A673 (cell line): ENCODE results near the gene PXDN. TPM values are rescaled to one million over a fixed set of nuclear protein-coding genes. Genes with fewer than 3 reads are reported as not detected.

ENCODE experiments used
- BruUV-seq: library from RNA; stranded (reverse); fragments of 400-500 nt; replicated peaks from 2 replicates; lab custom pipeline; 2021; lab: Mats Ljungman, UMichigan
- CTCF ChIA-PET: fragments of 300-600 bp; sonication (Branson Sonifier 250); formaldehyde crosslinking; loops from one replicate; lab custom pipeline; 2022; ENCODE audit warnings: antibody characterized with exemption; lab: Charles Lee
- POLR2A ChIA-PET: fragments of 300-600 bp; sonication (Branson Sonifier 250); formaldehyde crosslinking; loops from one replicate; lab custom pipeline; 2022; ENCODE audit warnings: antibody characterized with exemption; ENCODE audit not compliant: low non-redundant PET; lab: Charles Lee
- DNase-seq: peaks from one replicate; pipeline ENCODE4 v3.0.0-alpha.2; 2015; ENCODE audit warnings: low spot score
- H3K27ac ChIP-seq: fragments of 200-600 bp; sonication (generic); 2 replicates; pipeline ENCODE4 v1.5.1; 2016; ENCODE audit warnings: mixed run types, low read depth, mild to moderate bottlenecking, mixed read lengths, antibody characterized with exemption, low read length; ENCODE audit not compliant: poor library complexity, severe bottlenecking
- H3K27me3 ChIP-seq: fragments of 200-600 bp; sonication (generic); replicated peaks from 2 replicates; pipeline ENCODE4 v1.6.1; 2017; ENCODE audit warnings: mixed run types, low read depth, mild to moderate bottlenecking, mixed read lengths, antibody characterized with exemption, low read length; ENCODE audit not compliant: insufficient read depth, poor library complexity
- H3K36me3 ChIP-seq: fragments of 200-600 bp; sonication (generic); 2 replicates; pipeline ENCODE4 v1.6.1; 2016; ENCODE audit warnings: mixed run types, mild to moderate bottlenecking, mixed read lengths, antibody characterized with exemption, low read length; ENCODE audit not compliant: insufficient read depth, poor library complexity, severe bottlenecking
- H3K4me1 ChIP-seq: fragments of 200-600 bp; sonication (generic); 2 replicates; pipeline ENCODE4 v1.6.1; 2017; ENCODE audit warnings: mixed run types, mild to moderate bottlenecking, mixed read lengths, antibody characterized with exemption, low read length; ENCODE audit not compliant: insufficient read depth, poor library complexity, severe bottlenecking
- H3K4me3 ChIP-seq: fragments of 200-600 bp; sonication (generic); 2 replicates; pipeline ENCODE4 v1.5.1; 2016; ENCODE audit warnings: low read depth, mixed run types, mild to moderate bottlenecking, mixed read lengths, low read length; ENCODE audit not compliant: poor library complexity, severe bottlenecking
- H3K9me3 ChIP-seq: fragments of 200-600 bp; sonication (generic); 2 replicates; pipeline ENCODE4 v1.6.1; 2016; ENCODE audit warnings: mixed run types, low read depth, mild to moderate bottlenecking, mixed read lengths, antibody characterized with exemption, low read length; ENCODE audit not compliant: poor library complexity, severe bottlenecking
- EZH2 ChIP-seq: fragments of 200-600 bp; sonication (generic); IDR thresholded peaks from 2 replicates; pipeline ENCODE4 v1.6.1; 2017; ENCODE audit warnings: borderline replicate concordance, low read depth, mild to moderate bottlenecking, mixed read lengths, antibody characterized with exemption, low read length; ENCODE audit not compliant: poor library complexity, severe bottlenecking
- intact Hi-C: fragments of 100-400 bp; cut with micrococcal nuclease; formaldehyde crosslinking; loops from one replicate; pipeline ENCODE4 v1.10.0; 2022; ENCODE audit not compliant: unreplicated experiment
- total RNA-seq: library from RNA; stranded (reverse); gene quantifications from 2 replicates; pipeline ENCODE4 v1.2.3, GENCODE V29; 2021
- TF ChIP-seq, protein P1 (sequence below): fragments of 300-800, 200-600 bp; sonication (generic); conservative IDR thresholded peaks from 2 replicates; pipeline ENCODE4 v1.5.1; 2017; ENCODE audit warnings: low read depth, mild to moderate bottlenecking, antibody characterized with exemption, low read length, moderate library complexity, mixed read lengths

PXDN gene
- total RNA-seq, 1 experiment from 2014 or later, result 162 TPM

DNA sequence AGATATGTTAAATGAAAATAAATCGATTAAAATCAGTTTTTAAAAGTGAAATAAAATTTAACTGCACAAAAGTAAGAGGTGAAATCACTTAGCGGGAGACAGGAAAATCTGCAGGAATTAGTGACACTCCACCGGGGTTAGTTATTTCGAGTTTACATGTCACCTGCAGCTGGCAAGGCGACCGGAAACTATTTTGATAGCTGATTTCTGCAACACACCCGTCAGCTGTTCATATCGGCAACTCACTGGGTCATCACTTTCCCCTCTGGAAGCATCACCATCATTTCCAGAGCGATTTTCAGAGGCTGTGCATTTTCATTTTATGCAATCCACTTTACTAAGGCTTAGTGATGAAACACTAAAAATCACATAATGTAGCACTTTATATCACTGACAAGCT lies 52.9 kb downstream of the PXDN start:
- Histone ChIP-seq H3K4me3 (no peak overlapping the region), H3K9me3 (no peaks in the 10 kb centered on the region), H3K4me1 (no peaks in the 10 kb centered on the region), H3K36me3 (peaks cover 58% of the 10 kb centered on the region), H3K27me3 (no peaks in the 10 kb centered on the region), H3K27ac (no peak overlapping the region)
- ChIA-PET POLR2A (no interaction called here), CTCF (no interaction called here)
- intact Hi-C loops, result no loop called here
- BruUV-seq, result no TSS peak
- TF ChIP-seq, protein P1, sequence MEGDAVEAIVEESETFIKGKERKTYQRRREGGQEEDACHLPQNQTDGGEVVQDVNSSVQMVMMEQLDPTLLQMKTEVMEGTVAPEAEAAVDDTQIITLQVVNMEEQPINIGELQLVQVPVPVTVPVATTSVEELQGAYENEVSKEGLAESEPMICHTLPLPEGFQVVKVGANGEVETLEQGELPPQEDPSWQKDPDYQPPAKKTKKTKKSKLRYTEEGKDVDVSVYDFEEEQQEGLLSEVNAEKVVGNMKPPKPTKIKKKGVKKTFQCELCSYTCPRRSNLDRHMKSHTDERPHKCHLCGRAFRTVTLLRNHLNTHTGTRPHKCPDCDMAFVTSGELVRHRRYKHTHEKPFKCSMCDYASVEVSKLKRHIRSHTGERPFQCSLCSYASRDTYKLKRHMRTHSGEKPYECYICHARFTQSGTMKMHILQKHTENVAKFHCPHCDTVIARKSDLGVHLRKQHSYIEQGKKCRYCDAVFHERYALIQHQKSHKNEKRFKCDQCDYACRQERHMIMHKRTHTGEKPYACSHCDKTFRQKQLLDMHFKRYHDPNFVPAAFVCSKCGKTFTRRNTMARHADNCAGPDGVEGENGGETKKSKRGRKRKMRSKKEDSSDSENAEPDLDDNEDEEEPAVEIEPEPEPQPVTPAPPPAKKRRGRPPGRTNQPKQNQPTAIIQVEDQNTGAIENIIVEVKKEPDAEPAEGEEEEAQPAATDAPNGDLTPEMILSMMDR, result no peak
- no peak for TF ChIP-seq EZH2
- no peak for DNase-seq

DNA sequence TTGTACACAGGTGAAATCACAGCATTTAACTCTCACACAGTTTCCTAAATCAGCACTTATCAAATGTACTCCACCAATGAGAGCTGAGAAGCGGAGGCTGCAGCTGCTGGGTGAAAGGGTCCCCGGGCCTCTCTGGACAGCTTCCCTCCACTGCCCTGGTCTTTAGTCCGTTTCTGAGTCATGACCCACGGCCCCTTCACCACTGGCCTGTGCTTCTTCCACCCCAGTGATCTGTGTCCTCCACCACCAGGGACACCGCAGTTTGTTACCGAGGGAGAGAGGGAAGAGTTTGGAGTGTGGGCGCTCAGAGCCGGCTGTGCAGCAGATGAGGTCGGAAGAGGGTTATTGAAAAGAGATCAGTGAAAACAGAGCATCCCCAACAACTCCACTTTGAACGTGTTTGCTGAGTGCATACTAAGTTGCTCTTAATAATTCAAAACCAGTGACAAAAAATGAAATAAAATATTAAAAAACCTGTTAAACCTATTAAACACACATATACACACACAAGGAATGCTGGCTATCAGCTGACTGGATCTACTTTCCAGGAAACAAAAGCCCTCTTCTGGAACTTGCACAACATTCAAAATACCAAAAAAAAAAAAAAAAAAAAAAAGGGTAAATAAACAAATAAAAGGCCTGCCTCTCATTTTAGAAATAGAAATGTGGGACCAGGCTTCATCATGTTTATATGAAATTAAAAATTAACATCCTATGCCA lies 54.1 kb downstream of the PXDN start:
- POLR2A ChIA-PET, result no interaction called here
- Histone ChIP-seq H3K36me3 (peaks cover 61% of the 10 kb centered on the region), H3K9me3 (no peaks in the 10 kb centered on the region), H3K27ac (no peak overlapping the region), H3K27me3 (no peaks in the 10 kb centered on the region), H3K4me1 (no peaks in the 10 kb centered on the region), H3K4me3 (no peak overlapping the region)
- TSS peak; percentile 27 for BruUV-seq
- TF ChIP-seq, protein P1, result no peak
- no peak for TF ChIP-seq EZH2
- DNase-seq, result no peak
- CTCF ChIA-PET, result no interaction called here
- intact Hi-C loops, result no loop called here

DNA sequence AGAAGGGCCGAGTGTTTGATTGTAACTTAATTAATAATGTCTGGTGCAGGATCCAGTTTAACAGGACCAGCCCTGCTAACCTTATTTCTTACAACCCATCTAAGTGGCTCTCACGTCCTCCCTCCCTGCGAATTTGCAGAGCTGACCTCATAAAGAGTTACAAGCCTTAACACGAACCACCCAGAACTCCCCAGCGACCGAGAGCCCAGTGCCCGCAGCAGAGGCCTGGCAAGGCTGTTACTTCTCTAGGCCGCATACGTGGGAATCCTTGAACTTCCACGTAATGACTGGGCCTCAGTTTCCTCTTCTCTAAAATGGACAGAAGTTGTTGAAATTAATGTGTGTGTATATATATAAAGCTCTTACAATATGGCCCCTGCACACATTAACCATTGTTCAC lies 55.5 kb downstream of the PXDN start:
- CTCF ChIA-PET, result no interaction called here
- H3K4me1 ChIP-seq, result peaks cover 6% of the 10 kb centered on the region
- H3K27ac ChIP-seq, result no peak overlapping the region
- H3K36me3 ChIP-seq, result peaks cover 70% of the 10 kb centered on the region
- no peaks in the 10 kb centered on the region for H3K9me3 ChIP-seq
- intact Hi-C loops, result no loop called here
- no peaks in the 10 kb centered on the region for H3K27me3 ChIP-seq
- BruUV-seq, result no TSS peak
- TF ChIP-seq, protein P1, result no peak
- TF ChIP-seq EZH2, result no peak
- POLR2A ChIA-PET, result no interaction called here
- DNase-seq, result no peak
- H3K4me3 ChIP-seq, result no peak overlapping the region
